ENCODE data around the gene S100A7. TPM values are rescaled to one million over a fixed set of nuclear protein-coding genes. Genes with fewer than 3 reads are reported as not detected.
"Not testable (repeated sequence)": the region's sequence is repeated elsewhere in the genome, so short reads cannot be mapped to it uniquely, and the experiment has no call there.

S100A7 gene
- total and polyA plus RNA-seq, 9 donors = not detected

DNA sequence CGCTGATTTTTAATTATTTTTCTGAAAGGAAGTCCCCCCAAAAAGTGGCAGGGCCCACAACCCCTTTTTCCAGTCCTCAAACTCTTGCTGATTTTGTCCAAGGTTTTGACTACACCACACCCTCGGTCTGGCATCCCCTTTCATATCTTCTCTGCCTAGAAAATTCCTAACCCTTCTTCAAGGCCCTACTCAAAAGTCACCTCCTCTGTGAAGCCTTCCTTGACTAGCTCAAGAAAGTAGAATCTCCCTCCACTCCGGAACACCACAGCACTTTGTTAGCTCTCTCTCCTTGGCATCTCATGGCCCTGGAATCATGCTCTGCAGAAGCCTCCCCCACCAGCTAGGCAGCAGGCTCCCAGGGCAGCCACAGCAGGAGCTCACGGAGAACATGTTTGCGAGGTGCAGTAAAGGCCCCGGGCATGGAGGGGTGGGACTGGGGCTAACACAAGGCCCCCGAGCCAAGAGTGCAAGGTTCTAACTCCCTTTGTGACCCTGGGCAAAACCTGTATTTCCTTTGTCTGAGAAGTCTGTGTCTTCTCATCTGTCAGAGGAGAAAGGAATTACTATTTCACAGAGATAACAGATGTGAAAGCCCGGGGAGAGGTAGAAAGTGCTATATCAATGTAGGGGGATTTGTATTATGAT, 17.7 kb upstream of the S100A7 start:
- Histone ChIP-seq H3K4me3 (ENCODE audit: low read length) (no peak overlapping the region), H3K4me1 (ENCODE audit: control insufficient read depth, insufficient read depth, low read length) (no peaks in the 10 kb centered on the region), H3K27me3 (ENCODE audit: control insufficient read depth, insufficient read depth, low read length) (no peaks in the 10 kb centered on the region), H3K27ac (ENCODE audit: low read length) (no peak overlapping the region), H3K9me3 (replicated peaks; ENCODE audit: control insufficient read depth, low read depth, low read length) (peaks cover 2% of the 10 kb centered on the region), H3K36me3 (ENCODE audit: control insufficient read depth, insufficient read depth, low read length) (no peaks in the 10 kb centered on the region)
- DNase-seq = no peak
- WGBS (ENCODE audit: insufficient coverage) = 67% methylated on average over 7 of the region's 8 CpGs

- WGBS (ENCODE audit: insufficient coverage) = 76% methylated on average over 3 of the region's 4 CpGs
Measured at GRCh38 chr1:153476491-153477093, 16.1 kb upstream of the S100A7 start.

GRCh38 chr1:153475282-153475681, 14.8 kb upstream of the S100A7 start:
- H3K9me3 ChIP-seq (replicated peaks; ENCODE audit: control insufficient read depth, low read depth, low read length) = peaks cover 11% of the 10 kb centered on the region
- no peak for DNase-seq
- no peaks in the 10 kb centered on the region for H3K27me3 ChIP-seq (ENCODE audit: control insufficient read depth, insufficient read depth, low read length)
- H3K4me1 ChIP-seq (ENCODE audit: control insufficient read depth, insufficient read depth, low read length) = no peaks in the 10 kb centered on the region
- H3K4me3 ChIP-seq (ENCODE audit: low read length) = no peak overlapping the region
- 90% methylated on average over 1 of the region's 2 CpGs for WGBS (ENCODE audit: insufficient coverage)
- no peaks in the 10 kb centered on the region for H3K36me3 ChIP-seq (ENCODE audit: control insufficient read depth, insufficient read depth, low read length)
- no peak overlapping the region for H3K27ac ChIP-seq (ENCODE audit: low read length)

More at GRCh38 chr1:153476491-153477093, 16.1 kb upstream of the S100A7 start:
- H3K4me1 ChIP-seq (ENCODE audit: control insufficient read depth, insufficient read depth, low read length) = no peaks in the 10 kb centered on the region
- peaks cover 7% of the 10 kb centered on the region for H3K9me3 ChIP-seq (replicated peaks; ENCODE audit: control insufficient read depth, low read depth, low read length)
- no peaks in the 10 kb centered on the region for H3K36me3 ChIP-seq (ENCODE audit: control insufficient read depth, insufficient read depth, low read length)
- H3K27ac ChIP-seq (ENCODE audit: low read length) = no peak overlapping the region
- no peaks in the 10 kb centered on the region for H3K27me3 ChIP-seq (ENCODE audit: control insufficient read depth, insufficient read depth, low read length)
- no peak overlapping the region for H3K4me3 ChIP-seq (ENCODE audit: low read length)
- no peak for DNase-seq

DNA sequence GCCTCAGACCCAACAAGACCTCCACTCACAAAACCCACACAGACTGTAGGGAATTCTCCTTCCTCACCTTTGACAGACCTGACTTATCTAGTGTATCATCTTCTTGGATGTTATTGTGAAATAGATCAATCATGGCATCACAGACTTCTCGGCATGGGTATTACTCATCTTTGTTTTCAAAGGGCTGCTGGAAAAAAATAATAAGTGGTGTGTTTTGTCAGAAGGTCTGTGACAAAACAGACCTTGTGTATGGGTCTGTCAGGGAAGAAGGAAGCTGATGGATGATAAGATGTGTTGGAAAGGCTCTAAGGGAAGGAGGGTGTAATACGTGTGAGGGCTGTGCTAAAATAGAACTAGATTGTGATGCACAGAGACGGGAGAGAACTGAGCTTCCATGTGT, 13.9 kb upstream of the S100A7 start:
- H3K4me1 ChIP-seq (ENCODE audit: control insufficient read depth, insufficient read depth, low read length) = no peaks in the 10 kb centered on the region
- no peaks in the 10 kb centered on the region for H3K36me3 ChIP-seq (ENCODE audit: control insufficient read depth, insufficient read depth, low read length)
- H3K27ac ChIP-seq (ENCODE audit: low read length) = no peak overlapping the region
- 75% methylated on average over 3 of the region's 3 CpGs for WGBS (ENCODE audit: insufficient coverage)
- H3K4me3 ChIP-seq (ENCODE audit: low read length) = no peak overlapping the region
- no peak for DNase-seq
- peaks cover 11% of the 10 kb centered on the region for H3K9me3 ChIP-seq (replicated peaks; ENCODE audit: control insufficient read depth, low read depth, low read length)
- no peaks in the 10 kb centered on the region for H3K27me3 ChIP-seq (ENCODE audit: control insufficient read depth, insufficient read depth, low read length)

DNA sequence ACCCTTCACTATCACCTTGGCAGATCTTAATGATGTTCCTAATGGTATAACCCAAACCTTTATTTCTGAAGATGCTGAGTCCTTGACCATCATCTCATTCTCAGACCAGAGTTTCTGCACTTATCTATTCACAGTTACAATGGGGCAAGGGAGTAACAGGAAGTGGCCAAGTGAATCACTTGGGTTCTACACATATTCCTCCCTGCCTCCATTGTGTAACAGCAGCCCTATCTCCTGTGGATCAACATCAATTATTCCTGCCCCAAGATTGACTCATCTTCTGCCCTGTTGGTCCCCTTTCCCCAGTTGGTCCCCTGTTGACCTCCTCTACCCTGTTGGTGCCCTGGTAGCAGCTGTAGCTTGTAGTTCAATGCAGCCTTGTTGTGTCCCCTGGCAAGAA, 10.3 kb upstream of the S100A7 start:
- Histone ChIP-seq H3K4me3 (ENCODE audit: low read length) (no peak overlapping the region), H3K9me3 (replicated peaks; ENCODE audit: control insufficient read depth, low read depth, low read length) (peaks cover 11% of the 10 kb centered on the region), H3K4me1 (ENCODE audit: control insufficient read depth, insufficient read depth, low read length) (peaks cover 11% of the 10 kb centered on the region), H3K36me3 (ENCODE audit: control insufficient read depth, insufficient read depth, low read length) (no peaks in the 10 kb centered on the region), H3K27ac (ENCODE audit: low read length) (no peak overlapping the region), H3K27me3 (ENCODE audit: control insufficient read depth, insufficient read depth, low read length) (no peaks in the 10 kb centered on the region)
- DNase-seq = no peak

DNA sequence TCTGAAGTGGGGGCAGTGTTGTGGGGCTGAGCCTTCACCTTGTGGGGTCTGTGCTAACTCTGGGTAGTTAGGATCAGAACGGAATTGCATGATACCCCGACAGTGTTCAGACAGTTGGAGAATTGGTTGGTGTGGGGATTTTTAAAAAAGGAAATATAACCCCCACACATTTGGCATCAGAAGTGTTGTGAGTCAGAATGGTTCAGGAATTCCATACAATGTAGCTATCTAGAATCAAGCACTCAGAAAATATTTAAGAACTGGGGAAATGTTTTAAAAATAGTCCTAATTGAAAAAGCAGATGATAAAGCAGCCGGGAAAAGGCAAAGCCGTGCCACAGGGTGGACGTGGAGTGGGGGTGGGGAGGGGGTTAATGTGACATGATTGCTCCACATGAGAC, 6.5 kb upstream of the S100A7 start:
- 26% methylated on average over 3 of the region's 5 CpGs for WGBS (ENCODE audit: insufficient coverage)
- Histone ChIP-seq H3K27me3 (ENCODE audit: control insufficient read depth, insufficient read depth, low read length) (peaks cover 5% of the 10 kb centered on the region), H3K36me3 (ENCODE audit: control insufficient read depth, insufficient read depth, low read length) (no peaks in the 10 kb centered on the region), H3K27ac (ENCODE audit: low read length) (peak overlapping the region; percentile 29), H3K4me3 (ENCODE audit: low read length) (no peak overlapping the region), H3K4me1 (ENCODE audit: control insufficient read depth, insufficient read depth, low read length) (peaks cover 13% of the 10 kb centered on the region), H3K9me3 (replicated peaks; ENCODE audit: control insufficient read depth, low read depth, low read length) (peaks cover 4% of the 10 kb centered on the region)
- DNase-seq = peak; percentile 41

DNA sequence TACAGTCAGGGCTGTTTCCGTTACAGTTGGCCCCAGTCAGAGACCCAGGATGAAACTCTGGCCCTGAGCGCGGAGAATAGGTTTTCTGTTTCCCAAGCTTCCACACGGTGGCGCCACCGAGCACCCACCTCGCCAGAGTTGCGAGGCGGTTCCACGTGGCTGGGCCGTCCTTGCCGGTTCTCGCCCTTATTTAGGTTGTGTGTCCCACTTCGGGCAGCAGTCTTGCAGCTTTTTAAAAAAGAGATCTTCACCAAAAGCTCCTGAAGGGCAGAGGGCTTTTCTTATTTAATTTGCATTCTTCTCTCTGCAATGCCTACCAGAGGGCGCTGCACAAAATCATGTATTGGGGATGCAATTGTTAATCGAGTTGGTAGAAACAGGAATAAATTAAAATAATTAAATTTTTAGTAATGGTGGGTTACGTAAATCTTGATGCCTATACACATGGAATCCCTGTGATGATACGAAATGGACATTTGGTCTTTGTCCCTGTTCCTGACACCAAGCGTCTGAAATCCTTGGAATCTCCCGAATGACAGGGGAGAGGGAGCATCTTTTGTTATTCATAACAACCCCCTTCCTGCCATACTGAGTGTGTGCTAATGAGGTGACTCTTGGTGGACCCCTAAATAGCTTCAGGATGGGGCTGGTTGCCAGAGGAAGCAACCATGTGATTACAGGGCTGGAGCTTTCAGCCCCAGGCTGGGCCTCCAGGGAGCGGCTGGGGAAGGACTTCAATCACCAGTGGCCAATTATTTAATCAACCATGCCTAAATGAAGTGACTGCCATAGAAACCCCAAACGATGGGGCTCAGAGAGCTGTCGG, 5.6 kb upstream of the S100A7 start:
- H3K27ac ChIP-seq (ENCODE audit: low read length) = no peak overlapping the region
- DNase-seq = peak; percentile 48
- 4% methylated on average over 14 of the region's 23 CpGs for WGBS (ENCODE audit: insufficient coverage)

GRCh38 chr1:153462741-153463140, 2.3 kb upstream of the S100A7 start:
- H3K36me3 ChIP-seq (ENCODE audit: control insufficient read depth, insufficient read depth, low read length); H3K4me3 ChIP-seq (ENCODE audit: low read length); DNase-seq; H3K27me3 ChIP-seq (ENCODE audit: control insufficient read depth, insufficient read depth, low read length); H3K9me3 ChIP-seq (replicated peaks; ENCODE audit: control insufficient read depth, low read depth, low read length); H3K27ac ChIP-seq (ENCODE audit: low read length): not testable (repeated sequence)
- peaks cover 13% of the 10 kb centered on the region for H3K4me1 ChIP-seq (ENCODE audit: control insufficient read depth, insufficient read depth, low read length)

More for the DNA sequence above, 5.6 kb upstream of the S100A7 start:
- Histone ChIP-seq H3K36me3 (ENCODE audit: control insufficient read depth, insufficient read depth, low read length) (no peaks in the 10 kb centered on the region), H3K4me1 (ENCODE audit: control insufficient read depth, insufficient read depth, low read length) (peaks cover 13% of the 10 kb centered on the region), H3K9me3 (replicated peaks; ENCODE audit: control insufficient read depth, low read depth, low read length) (peaks cover under 1% of the 10 kb centered on the region), H3K27me3 (ENCODE audit: control insufficient read depth, insufficient read depth, low read length) (peaks cover 5% of the 10 kb centered on the region), H3K4me3 (ENCODE audit: low read length) (no peak overlapping the region)

DNA sequence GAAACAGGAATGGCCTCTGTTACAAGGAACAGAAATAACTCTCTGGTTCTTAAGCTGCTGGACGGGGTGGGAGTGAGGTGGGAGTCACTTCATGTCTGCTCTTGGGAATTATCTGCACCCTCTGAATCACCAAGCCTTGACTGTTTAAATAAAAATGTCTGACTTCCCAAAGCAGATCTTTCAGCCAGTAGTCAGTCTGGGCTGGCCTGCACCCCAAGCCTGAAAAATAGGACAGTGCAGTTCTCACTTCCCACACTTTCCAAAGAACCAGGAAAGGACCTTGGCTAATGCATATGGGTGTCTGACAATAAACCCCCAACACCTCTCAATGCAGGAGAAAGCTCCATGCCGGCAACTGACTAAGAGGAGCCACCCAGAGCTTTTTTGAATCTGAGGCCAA, 796 bp downstream of the S100A7 start:
- WGBS (ENCODE audit: insufficient coverage) = 60% methylated on average over 1 of the region's 2 CpGs
- no peak for DNase-seq
- H3K9me3 ChIP-seq (replicated peaks; ENCODE audit: control insufficient read depth, low read depth, low read length) = no peaks in the 10 kb centered on the region
- peaks cover 5% of the 10 kb centered on the region for H3K27me3 ChIP-seq (ENCODE audit: control insufficient read depth, insufficient read depth, low read length)
- H3K27ac ChIP-seq (ENCODE audit: low read length) = no peak overlapping the region
- H3K36me3 ChIP-seq (ENCODE audit: control insufficient read depth, insufficient read depth, low read length) = no peaks in the 10 kb centered on the region
- H3K4me1 ChIP-seq (ENCODE audit: control insufficient read depth, insufficient read depth, low read length) = no peaks in the 10 kb centered on the region
- no peak overlapping the region for H3K4me3 ChIP-seq (ENCODE audit: low read length)

DNA sequence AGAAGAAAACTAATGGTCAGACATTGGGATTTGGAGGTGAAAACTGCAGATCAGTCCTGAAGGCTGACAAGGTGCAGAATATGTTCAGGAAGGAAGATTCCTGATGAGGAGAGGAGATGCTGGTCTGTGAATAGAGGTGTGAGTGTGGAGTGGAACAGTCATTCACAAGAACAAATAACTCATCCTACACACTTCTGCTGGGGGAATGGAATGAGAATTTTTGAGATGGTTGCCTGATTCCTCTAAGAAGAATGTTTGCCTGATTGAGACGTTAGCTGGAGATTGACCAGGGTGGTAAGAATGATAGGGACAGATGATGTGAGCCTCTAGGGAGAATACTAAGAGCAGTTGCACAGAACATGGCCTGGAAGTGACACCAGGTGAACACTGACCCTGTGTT, 4.1 kb downstream of the S100A7 start:
- H3K4me3 ChIP-seq (ENCODE audit: low read length) = no peak overlapping the region
- WGBS (ENCODE audit: insufficient coverage) = 80% methylated on average over 1 of the region's 1 CpG
- no peak overlapping the region for H3K27ac ChIP-seq (ENCODE audit: low read length)
- no peaks in the 10 kb centered on the region for H3K4me1 ChIP-seq (ENCODE audit: control insufficient read depth, insufficient read depth, low read length)
- H3K9me3 ChIP-seq (replicated peaks; ENCODE audit: control insufficient read depth, low read depth, low read length) = no peaks in the 10 kb centered on the region
- no peak for DNase-seq
- H3K36me3 ChIP-seq (ENCODE audit: control insufficient read depth, insufficient read depth, low read length) = no peaks in the 10 kb centered on the region
- H3K27me3 ChIP-seq (ENCODE audit: control insufficient read depth, insufficient read depth, low read length) = no peaks in the 10 kb centered on the region

Measured in muscle of leg (tissue), 11 donors.